NCI-H146 treated with DMSO at 0.1 percent for 48 hours (cell line): Measurements from ENCODE around the gene VCAN.

Experiments used
- DNase-seq: peaks from one replicate; lab custom pipeline; 2025; ENCODE audit not compliant: unreplicated experiment; lab: John Stamatoyannopoulos, UW

VCAN gene

DNA sequence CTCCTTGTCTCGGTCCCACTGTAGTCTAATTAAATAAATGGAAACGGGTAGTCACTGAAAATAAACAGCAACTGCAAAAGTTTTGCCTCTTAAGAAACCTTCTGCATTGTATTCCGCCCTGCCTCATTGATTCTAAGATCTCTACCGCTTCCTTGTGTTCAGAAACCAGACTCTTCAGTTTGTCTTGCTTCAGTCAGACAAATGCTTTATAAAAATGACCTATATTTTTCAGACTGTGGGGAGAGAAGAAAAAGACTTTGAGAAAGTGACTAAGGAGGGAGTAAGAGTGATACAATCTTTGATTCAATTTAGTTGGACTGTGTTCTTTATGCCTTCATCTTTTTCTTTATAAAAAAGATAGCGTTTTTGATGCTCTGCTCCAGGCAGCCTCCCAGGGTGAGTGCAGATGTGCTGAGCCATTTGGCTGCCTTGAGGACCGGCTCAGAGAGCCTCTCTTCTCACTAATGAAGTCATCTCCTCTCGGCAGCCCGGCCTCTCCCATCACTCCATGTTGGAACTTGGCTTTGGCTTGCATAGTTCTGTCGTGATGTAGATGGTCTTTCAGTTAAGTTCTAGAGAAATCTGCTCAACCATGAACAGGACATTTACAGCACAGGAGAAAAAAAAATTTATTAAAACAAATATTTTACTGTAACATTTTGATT, 4.0 kb upstream of the VCAN start:
- no peak for DNase-seq

DNA sequence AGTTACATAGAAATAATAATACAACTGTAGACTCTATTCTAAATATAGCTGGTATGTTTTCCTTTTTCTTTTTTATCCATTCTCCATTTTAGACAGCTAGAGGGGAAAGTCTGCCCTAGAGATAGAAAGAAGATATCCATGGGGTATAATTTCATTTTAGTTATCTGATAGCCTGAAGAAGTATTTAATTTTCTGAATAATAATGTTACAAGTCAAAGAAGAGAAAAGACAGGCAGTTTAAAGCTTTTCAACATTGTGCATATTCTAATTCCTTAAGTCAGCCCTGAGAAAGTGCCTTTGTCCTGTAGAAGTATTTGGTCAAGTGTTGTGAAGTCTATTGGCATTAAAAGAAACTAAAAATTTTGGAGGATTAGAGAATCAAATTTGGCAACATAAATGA, 2.5 kb upstream of the VCAN start:
- DNase-seq: no peak

DNA sequence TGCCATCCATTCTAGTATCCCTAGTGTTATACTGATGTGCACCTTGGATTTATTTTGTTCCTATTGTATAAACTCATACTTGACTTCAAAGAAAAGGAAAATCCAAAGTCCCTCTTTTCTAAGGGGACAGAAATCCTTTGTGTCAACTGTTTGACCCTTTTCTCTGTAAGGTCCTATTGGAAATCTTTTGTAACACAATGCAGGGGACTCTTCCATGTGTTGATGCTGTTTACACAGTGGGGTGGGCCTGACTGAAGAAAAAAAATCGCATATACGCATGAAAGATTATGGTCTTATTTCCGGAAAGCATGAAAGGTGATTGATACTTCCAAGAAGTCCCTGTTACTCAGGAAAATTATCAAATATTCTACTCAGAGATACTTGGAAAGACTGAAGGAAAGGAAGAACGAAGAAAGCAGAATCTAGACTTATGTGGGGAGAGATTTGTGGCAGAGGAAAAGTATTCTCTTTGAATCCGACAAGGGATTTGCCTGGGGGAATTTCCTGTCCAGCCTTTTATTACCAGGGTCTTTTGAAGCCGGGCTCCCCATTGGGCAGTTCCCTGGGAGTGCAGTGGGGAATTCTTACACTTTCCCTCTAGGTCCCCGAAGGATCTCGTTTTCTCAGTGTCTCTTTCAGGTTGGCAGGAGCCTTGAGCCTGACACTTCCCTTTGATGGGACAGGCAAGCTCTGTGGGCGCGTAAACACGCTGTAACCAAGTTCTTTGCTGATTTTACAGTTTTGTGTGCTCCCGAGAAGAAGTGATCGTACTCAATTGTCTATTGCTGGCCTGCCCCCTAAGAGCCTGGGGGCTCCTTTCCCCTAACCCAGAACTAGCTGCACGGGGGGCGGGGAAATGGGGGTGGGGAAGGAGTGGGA, 779 bp upstream of the VCAN start:
- DNase-seq: no peak

DNA sequence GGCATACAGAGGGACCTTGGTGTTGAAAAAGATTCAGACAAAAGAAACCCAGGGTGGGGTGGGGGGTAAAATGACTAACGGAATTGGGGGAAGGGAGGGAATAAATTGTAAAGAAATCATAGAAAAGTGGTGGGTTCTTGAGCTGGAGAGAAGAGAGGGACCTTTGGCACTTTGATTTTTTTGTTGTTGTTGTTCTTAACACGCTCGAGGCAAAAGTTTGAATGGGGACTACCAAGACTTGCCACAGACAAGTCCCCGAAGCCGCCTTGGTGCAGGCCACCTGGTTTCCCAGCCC, 616 bp downstream of the VCAN start:
- no peak for DNase-seq

DNA sequence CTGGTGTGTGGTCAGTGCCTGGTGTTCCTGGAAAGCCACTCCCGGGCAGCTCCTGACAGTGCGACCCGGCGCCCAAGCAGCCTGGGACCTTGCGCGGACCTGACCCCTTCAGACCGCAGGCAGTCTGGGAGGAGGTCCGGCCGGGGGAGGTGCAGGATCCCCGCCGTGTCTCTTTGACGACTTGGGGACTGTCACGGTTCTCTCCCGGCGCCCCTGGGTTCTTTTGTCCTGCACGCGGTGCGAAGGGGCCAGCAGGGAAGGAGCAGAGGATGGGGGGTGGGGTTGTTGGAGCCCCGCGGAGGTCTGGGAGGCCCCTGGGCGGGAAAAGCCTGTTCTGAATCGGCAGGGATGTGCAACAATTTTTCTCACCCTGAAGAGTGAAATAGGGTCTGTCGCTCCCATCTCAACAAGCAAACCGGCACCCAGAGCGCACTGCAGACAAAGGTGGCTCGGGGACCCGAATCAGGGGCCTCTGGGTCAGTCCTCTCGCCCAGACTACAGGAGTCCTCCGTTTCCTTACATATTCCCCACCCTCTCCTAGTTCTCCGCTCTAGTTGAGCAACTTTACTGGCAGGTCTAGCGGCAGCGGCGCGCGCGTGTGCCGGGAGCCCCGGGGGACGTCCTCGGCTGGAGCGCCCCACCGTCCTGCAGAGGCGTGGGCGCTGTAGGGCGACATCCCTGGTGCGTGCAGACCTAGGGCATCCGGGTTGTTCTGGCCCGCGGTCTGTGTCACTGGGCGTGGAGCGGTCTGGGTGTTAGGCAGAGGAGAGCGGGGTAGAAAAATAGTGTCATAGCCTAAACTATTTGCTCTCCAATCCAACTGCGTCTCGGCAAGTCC, 1.2 kb downstream of the VCAN start:
- DNase-seq: no peak

DNA sequence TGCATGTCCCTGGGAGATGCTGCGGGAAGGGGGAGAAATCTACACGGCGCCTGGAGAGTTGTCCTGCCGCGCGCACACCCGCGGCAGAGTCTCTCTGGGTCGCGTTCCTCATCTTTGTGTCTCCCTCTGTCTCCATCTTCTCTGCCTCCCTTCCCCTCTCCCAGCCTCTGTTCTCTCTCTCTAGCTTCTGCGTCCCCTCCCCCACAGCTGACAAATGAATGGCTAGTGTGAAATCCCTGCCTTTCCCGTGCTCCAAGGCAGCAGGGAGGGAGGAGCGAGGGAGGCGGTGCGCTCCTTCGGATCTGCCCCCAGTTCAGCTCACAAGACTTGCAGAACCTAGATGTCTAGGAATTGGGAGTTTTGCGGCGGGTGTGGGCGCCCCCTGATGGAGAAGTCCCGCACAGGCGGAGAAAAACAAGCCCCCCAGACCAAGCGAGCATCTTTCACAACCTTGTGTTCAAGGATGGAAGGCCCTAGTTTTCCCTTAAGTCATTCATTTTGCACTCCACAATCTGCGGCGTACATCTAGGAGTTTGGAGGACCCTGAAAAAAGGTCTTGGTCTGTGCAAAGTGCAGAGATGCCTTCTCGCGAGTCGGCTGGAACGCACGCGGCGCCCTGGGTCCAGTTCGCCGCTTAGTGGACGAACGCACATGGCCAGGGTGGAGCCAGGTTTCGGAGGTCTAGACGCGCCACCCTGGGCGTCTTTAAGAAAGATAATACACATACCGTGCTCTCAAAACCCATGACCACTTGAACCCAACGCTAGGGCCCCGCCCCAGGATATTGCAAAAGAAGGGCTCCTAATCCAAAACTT, 2.0 kb downstream of the VCAN start:
- DNase-seq: no peak

DNA sequence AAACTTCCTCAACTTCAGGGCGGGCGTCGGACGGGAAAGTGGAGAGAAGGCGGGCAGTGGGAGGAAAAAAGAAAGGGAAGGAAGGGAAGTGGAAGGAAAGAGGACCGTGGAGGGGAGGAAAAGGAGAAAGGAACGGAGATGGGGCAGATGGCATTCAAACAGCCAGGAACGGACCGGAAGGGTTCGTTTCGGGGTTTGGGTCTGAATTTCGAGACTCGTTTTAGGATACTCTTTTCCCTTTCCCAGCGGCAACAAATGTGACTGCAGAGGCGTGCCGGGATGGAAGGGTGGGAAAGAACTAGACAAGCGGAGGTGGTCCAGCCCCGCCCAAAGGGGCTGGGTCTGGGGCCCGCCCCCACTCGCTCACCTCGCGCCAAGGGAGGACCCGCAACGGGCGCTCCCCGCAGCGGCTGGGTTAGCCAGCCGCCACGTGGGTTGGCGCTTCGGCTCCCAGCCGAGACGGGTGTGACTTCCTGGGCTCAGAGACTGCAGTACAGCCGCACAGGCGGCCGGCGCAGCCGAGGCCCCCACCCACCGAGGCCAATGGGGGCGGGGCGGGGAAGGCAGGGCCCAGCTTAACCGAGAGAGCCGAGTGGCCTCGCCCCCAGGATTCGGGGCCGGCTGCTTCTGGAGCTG, 2.7 kb downstream of the VCAN start:
- no peak for DNase-seq

DNA sequence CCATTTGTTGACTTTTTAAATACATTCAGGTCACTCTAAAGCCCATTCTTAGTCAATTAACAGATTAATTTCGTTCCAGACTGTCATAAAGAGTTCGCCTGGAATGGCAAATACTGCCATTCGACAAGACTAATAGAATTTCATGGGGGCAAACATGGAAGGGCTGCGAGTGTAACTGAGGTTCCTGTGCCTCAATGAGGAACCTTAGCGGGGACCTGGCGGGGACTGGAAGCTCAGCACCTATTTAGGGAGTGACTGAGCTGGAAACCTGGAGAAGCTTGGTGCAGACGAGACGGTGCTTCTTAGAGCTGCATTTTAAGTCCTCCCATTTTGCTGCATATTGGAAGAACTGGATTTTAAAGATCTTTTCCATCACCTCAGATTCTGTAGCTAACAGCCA, 3.4 kb downstream of the VCAN start:
- DNase-seq: no peak

DNA sequence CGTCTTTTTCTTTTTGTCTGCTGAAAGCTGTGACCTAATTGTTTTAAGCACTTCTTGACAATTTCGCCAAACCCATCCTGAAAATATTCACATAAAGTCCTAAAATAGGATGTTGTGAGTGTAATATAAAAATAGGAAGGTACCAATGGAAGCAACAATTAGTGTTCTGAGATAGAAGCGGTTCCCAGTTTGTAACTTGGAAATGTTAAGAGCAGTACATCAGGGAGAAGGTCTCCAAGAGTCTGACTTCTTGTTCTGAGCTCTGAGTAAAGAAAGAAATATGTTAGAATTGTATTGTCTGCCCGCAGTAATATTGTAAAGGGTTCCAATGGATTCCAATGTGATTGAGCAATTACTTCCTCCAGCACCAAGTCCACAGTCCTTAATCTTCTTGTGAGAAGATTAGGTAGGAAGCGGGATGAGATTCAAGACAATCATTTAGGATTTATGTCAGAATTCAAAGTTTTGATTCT, 3.9 kb downstream of the VCAN start:
- DNase-seq: no peak

DNA sequence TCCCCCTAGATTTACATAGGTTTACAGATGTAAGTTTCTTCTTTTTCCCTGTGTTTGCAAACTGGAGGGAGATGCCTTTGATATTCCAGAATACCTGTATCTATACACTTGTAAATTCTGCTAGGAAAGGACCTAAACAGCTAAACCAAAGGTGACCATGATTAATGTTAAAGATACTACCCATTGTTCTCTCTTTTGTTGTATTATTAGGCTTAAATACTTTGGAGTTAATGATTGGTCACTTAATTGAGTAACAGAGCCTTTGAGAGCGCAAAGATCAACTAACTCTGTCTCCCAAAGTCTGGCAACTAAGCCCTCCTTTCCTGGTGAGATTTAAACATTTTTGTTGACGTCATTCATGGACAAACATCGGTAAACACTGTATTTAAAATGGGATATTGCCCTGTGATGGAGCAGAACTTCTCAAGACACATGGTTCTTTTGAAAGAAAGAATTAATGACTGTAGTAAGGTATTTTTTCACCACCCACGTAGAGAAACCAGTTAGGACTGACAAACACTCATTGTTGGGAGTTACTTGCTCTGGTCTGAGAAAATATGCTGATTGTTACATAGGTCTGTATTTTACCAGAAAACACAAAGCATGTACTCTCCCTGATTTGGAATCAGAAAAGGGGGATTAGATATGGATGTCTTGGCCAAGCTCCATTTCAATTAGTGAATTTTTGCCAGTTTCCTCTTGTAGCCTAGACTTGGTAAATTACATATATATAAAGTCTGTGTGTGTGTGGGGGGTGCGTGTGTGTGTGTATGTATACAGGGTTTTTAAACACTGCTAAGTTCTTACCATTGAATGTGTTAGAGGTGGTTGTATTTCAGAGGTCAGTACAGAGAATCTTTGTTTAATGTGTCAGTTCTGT, 4.6 kb downstream of the VCAN start:
- DNase-seq: no peak

DNA sequence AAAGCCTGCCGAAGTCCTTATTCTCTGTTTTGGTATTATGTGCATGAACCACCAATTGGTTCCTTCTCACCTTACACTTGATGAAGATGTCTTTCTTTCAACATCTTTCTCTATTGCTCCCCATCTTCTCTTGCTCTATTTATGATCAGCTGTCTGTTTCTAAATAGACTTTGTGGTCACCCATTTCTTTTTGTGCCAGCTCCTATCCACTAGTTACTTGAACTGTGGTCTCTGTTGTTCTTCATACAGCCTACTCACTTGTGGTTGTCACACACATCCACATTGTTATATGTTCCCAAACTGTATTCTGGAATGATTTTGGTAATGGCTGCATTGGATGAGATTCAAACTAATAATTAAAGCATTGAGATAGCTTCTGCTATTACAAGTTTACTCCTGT, 11.4 kb downstream of the VCAN start:
- no peak for DNase-seq

DNA sequence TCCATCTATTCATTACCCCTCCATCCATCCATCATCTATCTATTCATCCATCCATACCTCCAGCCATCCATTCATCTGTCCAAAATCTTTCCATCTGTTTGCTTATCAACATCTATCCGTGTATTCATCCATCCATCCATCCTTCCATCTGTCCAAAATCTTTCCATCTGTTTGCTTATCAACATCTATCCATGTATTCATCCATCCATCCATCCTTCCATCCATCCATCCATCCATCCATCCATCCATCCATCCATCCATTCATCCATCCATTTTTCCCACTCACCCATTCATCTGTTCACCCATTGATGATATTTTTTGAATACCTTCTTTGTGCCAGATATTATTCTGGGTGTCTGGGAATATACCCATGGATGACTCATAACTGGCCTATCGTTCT, 12.8 kb downstream of the VCAN start:
- no peak for DNase-seq

DNA sequence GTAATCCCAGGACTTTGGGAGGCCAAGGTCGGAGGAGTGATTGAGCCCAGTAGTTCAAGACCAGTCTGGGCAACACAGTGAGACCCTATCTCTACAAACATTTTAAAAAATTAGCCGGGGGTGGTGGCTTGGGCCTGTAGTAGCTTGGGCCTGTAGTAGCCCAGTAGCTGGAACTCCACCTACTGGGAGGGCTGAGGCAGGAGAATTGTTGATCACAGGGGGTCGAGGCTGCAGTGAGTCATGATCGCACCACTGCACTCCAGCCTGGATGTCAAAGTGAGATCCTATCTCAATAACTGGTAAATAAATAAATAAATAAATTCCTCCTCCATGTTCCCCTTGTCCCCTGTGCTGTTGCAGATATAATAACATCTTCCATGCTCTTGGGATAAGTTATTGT, 14.3 kb downstream of the VCAN start:
- DNase-seq: no peak

DNA sequence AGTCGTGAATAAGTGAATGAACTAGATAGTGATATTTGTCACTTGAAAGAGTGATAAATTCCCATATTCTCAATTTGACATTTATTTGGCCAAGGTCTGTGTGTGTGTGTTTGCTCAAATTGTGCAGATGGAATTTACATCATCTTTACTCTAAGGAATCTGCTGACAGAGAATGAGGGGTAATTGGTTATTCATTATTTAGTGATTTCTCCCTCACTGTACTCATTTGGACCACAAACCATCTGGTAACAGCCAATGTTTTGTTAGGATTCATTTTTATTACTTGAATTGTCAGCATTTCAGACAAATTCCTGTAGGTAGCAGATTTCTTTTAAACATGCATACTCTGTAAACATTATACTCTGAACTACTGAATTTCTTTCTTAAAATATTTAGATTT, 15.6 kb downstream of the VCAN start:
- no peak for DNase-seq

DNA sequence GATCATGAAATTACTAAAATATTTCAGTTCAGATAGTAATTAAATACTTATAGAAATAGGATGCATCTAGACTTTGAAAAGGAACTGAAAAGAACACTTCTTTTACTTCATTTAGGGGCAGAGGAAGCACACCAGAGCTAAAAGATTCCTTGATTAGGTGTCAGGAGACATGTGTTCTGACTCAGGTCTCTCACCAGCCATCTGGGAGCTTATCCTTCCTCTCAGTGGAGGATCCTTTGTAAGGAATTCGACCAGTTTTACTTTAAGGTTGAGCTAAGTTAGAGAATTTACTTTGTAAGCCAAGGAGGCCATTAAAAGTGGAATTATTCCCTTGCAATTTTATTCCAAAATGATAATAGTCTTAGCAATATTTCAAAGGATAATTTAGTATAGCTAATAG, 16.7 kb downstream of the VCAN start:
- DNase-seq: no peak

DNA sequence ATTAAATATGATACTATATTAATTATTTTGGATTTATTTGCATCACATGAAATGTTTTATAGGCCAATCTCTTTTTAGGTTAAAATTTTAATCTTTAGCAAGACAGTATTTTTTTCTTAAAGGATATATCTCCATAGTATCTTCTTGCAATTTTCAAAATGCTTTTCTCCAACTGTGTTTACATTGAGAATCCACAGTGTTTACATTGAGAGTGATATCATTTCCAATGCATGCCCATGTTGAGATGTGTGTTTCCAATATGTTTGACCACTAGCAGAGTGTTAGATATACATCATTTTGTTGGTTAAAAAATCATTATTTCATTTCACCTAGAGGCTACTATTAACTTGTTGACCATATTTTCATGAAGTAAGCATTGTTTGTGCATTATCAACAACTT, 17.3 kb downstream of the VCAN start:
- DNase-seq: no peak

DNA sequence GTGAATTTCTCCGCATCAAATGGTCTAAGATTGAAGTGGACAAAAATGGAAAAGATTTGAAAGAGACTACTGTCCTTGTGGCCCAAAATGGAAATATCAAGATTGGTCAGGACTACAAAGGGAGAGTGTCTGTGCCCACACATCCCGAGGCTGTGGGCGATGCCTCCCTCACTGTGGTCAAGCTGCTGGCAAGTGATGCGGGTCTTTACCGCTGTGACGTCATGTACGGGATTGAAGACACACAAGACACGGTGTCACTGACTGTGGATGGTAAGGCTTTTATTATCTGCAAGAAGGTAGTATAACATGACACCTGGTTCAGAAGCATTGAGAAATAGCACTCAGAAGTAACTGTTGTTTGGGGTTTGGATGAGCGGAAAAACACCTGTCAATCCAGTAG, 18.7 kb downstream of the VCAN start:
- no peak for DNase-seq

DNA sequence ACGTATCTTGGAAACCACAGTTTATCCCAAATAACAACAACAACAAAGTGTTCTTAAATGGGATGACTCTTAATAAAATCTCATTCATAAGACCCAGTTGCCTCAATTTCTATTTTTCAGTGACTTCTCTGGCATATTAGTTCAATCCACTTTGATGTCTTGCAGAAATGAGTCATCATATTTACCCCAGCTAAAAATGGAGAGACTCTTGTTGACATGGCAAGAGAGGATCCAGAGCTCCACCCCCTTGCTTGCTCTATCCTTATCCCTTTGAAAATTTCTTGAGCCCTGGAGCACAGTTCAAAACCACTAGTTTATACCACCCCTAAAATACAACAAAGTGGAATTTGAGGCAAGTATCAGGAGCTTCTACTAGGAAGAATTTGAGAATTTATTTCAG, 20.8 kb downstream of the VCAN start:
- no peak for DNase-seq

DNA sequence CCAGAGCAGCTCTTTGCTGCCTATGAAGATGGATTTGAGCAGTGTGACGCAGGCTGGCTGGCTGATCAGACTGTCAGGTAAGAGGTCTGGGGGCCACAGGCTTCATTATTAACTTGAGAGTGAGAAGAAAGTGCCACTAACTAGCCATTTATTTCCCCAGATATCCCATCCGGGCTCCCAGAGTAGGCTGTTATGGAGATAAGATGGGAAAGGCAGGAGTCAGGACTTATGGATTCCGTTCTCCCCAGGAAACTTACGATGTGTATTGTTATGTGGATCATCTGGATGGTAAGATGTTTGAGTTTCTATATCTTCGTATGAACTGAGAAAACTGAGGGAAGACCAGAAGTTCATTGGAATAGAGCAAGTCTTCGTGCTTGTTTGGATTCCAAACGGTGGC, 22.1 kb downstream of the VCAN start:
- DNase-seq: no peak
